Loucy (cell line): ENCODE measurements around the gene TPM2.

Experiments used
- H2AFZ ChIP-seq: fragments of 200-600 bp; sonication (generic); 2 replicates; pipeline ENCODE4 v1.6.0; 2016; ENCODE audit warnings: antibody characterized with exemption, mild to moderate bottlenecking, low read length, moderate library complexity
- H3F3A ChIP-seq: fragments of 200-600 bp; 2 replicates; pipeline ENCODE4 v1.6.0; 2016; ENCODE audit warnings: antibody characterized with exemption, low read depth, mild to moderate bottlenecking
- H3K27me3 ChIP-seq: fragments of 200-600 bp; sonication (generic); 2 replicates; pipeline ENCODE4 v1.6.1; 2014; ENCODE audit warnings: low read length, mild to moderate bottlenecking; ENCODE audit not compliant: insufficient read depth, poor library complexity, severe bottlenecking
- H3K36me3 ChIP-seq: fragments of 200-600 bp; sonication (generic); 2 replicates; pipeline ENCODE4 v1.6.1; 2016; ENCODE audit warnings: low read length; ENCODE audit not compliant: insufficient read depth
- H3K4me1 ChIP-seq: fragments of 200-600 bp; sonication (generic); 2 replicates; pipeline ENCODE4 v1.5.1; 2014; ENCODE audit warnings: low read length, mild to moderate bottlenecking; ENCODE audit not compliant: insufficient read depth, poor library complexity, severe bottlenecking
- H3K4me2 ChIP-seq: fragments of 200-600 bp; sonication (generic); 2 replicates; pipeline ENCODE4 v1.6.0; 2014; ENCODE audit warnings: antibody characterized with exemption, low read length, low read depth, mild to moderate bottlenecking; ENCODE audit not compliant: poor library complexity, severe bottlenecking
- H3K4me3 ChIP-seq: fragments of 200-600 bp; sonication (generic); 2 replicates; pipeline ENCODE4 v1.5.1; 2014; ENCODE audit warnings: low read length, mild to moderate bottlenecking, mixed read lengths; ENCODE audit not compliant: poor library complexity, severe bottlenecking
- H3K79me2 ChIP-seq: fragments of 200-600 bp; sonication (generic); 2 replicates; pipeline ENCODE4 v1.6.1; 2014; ENCODE audit warnings: low read length; ENCODE audit not compliant: insufficient read depth
- H3K9ac ChIP-seq: fragments of 200-600 bp; sonication (generic); 2 replicates; pipeline ENCODE4 v1.6.0; 2014; ENCODE audit warnings: mild to moderate bottlenecking, low read depth, low read length, moderate library complexity; ENCODE audit not compliant: poor library complexity, severe bottlenecking
- H3K9me2 ChIP-seq: fragments of 200-600 bp; sonication (generic); replicated peaks from 2 replicates; pipeline ENCODE4 v1.6.1; 2016; ENCODE audit warnings: low read depth, low read length, mixed read lengths
- H3K9me3 ChIP-seq: fragments of 200-600 bp; sonication (generic); 2 replicates; pipeline ENCODE4 v1.6.1; 2014; ENCODE audit warnings: mild to moderate bottlenecking, antibody characterized with exemption, low read length, low read depth; ENCODE audit not compliant: insufficient read depth
- H4K20me1 ChIP-seq: fragments of 200-600 bp; sonication (generic); 2 replicates; pipeline ENCODE4 v1.6.0; 2014; ENCODE audit warnings: antibody characterized with exemption, low read length, mild to moderate bottlenecking; ENCODE audit not compliant: insufficient read depth, poor library complexity, severe bottlenecking
- CTCF ChIP-seq: fragments of 200-600 bp; sonication (generic); conservative IDR thresholded peaks from 2 replicates; pipeline ENCODE4 v1.5.1; 2014; ENCODE audit warnings: mild to moderate bottlenecking, antibody characterized with exemption, low read length
- EZH2phosphoT487 ChIP-seq: fragments of 200-600 bp; IDR thresholded peaks from 2 replicates; pipeline ENCODE4 v1.6.1; 2018; ENCODE audit warnings: antibody characterized with exemption, mild to moderate bottlenecking, moderate library complexity, borderline replicate concordance

TPM2 gene

GRCh38 chr9:35636135-35636876 lies 53.4 kb downstream of the TPM2 start:
- Histone ChIP-seq H2AFZ (peak overlapping the region; percentile 71), H4K20me1 (no peaks in the 10 kb centered on the region), H3K4me3 (peak overlapping the region; percentile 43), H3K9me2 (no peaks in the 10 kb centered on the region), H3F3A (no peaks in the 10 kb centered on the region), H3K9me3 (no peaks in the 10 kb centered on the region), H3K27me3 (no peaks in the 10 kb centered on the region), H3K9ac (peak overlapping the region; percentile 50), H3K4me2 (peak overlapping the region; percentile 60), H3K36me3 (no peaks in the 10 kb centered on the region), H3K79me2 (no peaks in the 10 kb centered on the region), H3K4me1 (peaks cover 39% of the 10 kb centered on the region)
- no peak for TF ChIP-seq CTCF
- no peak for TF ChIP-seq EZH2phosphoT487

- H3K4me3 ChIP-seq, result peak overlapping the region; percentile 43
- no peaks in the 10 kb centered on the region for H3F3A ChIP-seq
- H3K79me2 ChIP-seq, result no peaks in the 10 kb centered on the region
- TF ChIP-seq CTCF, result no peak
- TF ChIP-seq EZH2phosphoT487, result no peak
- H3K27me3 ChIP-seq, result no peaks in the 10 kb centered on the region
- no peaks in the 10 kb centered on the region for H3K36me3 ChIP-seq
- peak overlapping the region; percentile 60 for H3K4me2 ChIP-seq
- H3K9ac ChIP-seq, result peak overlapping the region; percentile 50
- H2AFZ ChIP-seq, result peak overlapping the region; percentile 71
- peaks cover 39% of the 10 kb centered on the region for H3K4me1 ChIP-seq
- H3K9me2 ChIP-seq, result no peaks in the 10 kb centered on the region
- no peaks in the 10 kb centered on the region for H4K20me1 ChIP-seq
- no peaks in the 10 kb centered on the region for H3K9me3 ChIP-seq
Observed at GRCh38 chr9:35635730-35636129, 54.0 kb downstream of the TPM2 start.
